Ovary (tissue), 3 donors: ENCODE results near the gene ALPI.

Experiments used
- EP300 ChIP-seq: sonication (generic); formaldehyde crosslinking; IDR thresholded peaks from one replicate; pipeline ENCODE4 v1.6.1; 2017; ENCODE audit warnings: antibody characterized with exemption
- TF ChIP-seq, protein P1 (sequence below), 3 donors: fragments of 450-650 bp in 2 of 3; fragments of 200-600 bp in 1 of 3; IDR thresholded peaks; one replicate each; pipeline versions ENCODE4 v1.5.1 to v1.8.0; 2016 to 2022; ENCODE audit warnings: antibody characterized with exemption in 3 of 3, mild to moderate bottlenecking in 1 of 3
- donor health status: DM: no; HTN: no; CAD: no.

- TF ChIP-seq, protein P1, sequence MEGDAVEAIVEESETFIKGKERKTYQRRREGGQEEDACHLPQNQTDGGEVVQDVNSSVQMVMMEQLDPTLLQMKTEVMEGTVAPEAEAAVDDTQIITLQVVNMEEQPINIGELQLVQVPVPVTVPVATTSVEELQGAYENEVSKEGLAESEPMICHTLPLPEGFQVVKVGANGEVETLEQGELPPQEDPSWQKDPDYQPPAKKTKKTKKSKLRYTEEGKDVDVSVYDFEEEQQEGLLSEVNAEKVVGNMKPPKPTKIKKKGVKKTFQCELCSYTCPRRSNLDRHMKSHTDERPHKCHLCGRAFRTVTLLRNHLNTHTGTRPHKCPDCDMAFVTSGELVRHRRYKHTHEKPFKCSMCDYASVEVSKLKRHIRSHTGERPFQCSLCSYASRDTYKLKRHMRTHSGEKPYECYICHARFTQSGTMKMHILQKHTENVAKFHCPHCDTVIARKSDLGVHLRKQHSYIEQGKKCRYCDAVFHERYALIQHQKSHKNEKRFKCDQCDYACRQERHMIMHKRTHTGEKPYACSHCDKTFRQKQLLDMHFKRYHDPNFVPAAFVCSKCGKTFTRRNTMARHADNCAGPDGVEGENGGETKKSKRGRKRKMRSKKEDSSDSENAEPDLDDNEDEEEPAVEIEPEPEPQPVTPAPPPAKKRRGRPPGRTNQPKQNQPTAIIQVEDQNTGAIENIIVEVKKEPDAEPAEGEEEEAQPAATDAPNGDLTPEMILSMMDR (IDR thresholded peaks at IDR 0.05) = no peak
- TF ChIP-seq EP300 = no peak
These were observed 25.6 kb downstream of the ALPI start for GRCh38 chr2:232481322-232482140.
